Thyroid gland (tissue), 4 donors: ENCODE data around the gene NGFR. TPM values are rescaled to one million over a fixed set of nuclear protein-coding genes. Genes with fewer than 3 reads are reported as not detected.

Experiments
- DNase-seq, 2 donors: peaks; one replicate each; pipeline ENCODE4 v3.0.0-alpha.2; 2019
- H3K27ac ChIP-seq, 3 donors: fragments of 200-600 bp; sonication (generic); 1 replicate in 2 of 3; 2 replicates in 1 of 3; pipeline ENCODE4 v1.5.1; 2016 to 2019; ENCODE audit warnings: mild to moderate bottlenecking in 1 of 3, moderate library complexity in 1 of 3
- H3K27me3 ChIP-seq: fragments of 200-600 bp; sonication (generic); one replicate; pipeline ENCODE4 v1.5.1; 2019
- H3K36me3 ChIP-seq, 2 donors: fragments of 200-600 bp; sonication (generic); one replicate each; pipeline ENCODE4 v1.5.1; 2016 to 2019
- H3K4me1 ChIP-seq, 2 donors: fragments of 200-600 bp; sonication (generic); one replicate each; pipeline ENCODE4 v1.5.1; 2017 to 2019
- H3K4me3 ChIP-seq, 3 donors: fragments of 200-600 bp; sonication (generic); replicated peaks in 1 of 3; 1 replicate in 2 of 3; 2 replicates in 1 of 3; pipeline ENCODE4 v1.5.1; 2016; ENCODE audit warnings: mild to moderate bottlenecking in 1 of 3
- H3K9me3 ChIP-seq: fragments of 200-600 bp; sonication (generic); one replicate; pipeline ENCODE4 v1.5.1; 2017
- POLR2A ChIP-seq, 2 donors: fragments of 450-650 bp; IDR thresholded peaks; one replicate each; pipeline ENCODE4 v1.6.1; 2017; ENCODE audit warnings: antibody characterized with exemption in 2 of 2, mild to moderate bottlenecking in 2 of 2, moderate library complexity in 1 of 2
- WGBS, 2 donors: methylation state at CpG; one replicate each; pipeline ENCODE4 v1.1.5; 2017; 5-methylcytosine and 5-hydroxymethylcytosine counted together
- intact Hi-C: fragments of 100-400 bp; cut with DNase I; formaldehyde crosslinking; loops from one replicate; pipeline ENCODE4 v1.15.1; 2023
- total RNA-seq, 4 donors: library from RNA; depleted of rRNA; stranded (reverse); fragments of >200 nt; gene quantifications; one replicate each; pipeline ENCODE4 v1.2.3, GENCODE V29; 2016
- TF ChIP-seq, protein P1 (sequence below), 6 experiments: fragments of 200-600 bp in 3 of 6; fragments of 450-650 bp in 3 of 6; sonication (generic) in 3 of 6; IDR thresholded peaks; one replicate each; pipeline ENCODE4 v1.5.1; 2016 to 2019; ENCODE audit warnings: antibody characterized with exemption in 6 of 6, mild to moderate bottlenecking in 2 of 6, inconsistent platforms in 1 of 6, moderate library complexity in 1 of 6

Gene NGFR
- total RNA-seq, 4 donors from 2014 or later = 14.5 to 34.0 (median 21.1) TPM

DNA sequence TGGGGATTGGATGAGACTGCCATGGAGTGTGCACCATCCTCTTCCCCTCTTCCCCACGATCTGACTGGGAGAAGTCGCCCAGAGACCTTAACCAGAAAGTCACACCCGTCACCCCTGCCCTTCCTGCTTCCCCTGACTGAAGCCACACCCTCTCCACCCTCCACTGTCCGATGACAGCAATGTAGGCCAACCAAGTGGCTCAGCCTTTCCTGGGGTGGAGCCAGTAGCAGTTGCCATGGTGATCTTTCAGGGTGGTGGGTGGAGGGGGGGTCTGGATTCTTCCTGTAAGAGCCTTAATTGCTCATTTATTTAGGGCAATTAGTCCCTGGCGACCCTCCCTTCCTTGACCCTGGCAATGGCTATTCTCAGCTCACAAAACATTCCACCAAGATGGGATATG lies 42.9 kb upstream of the NGFR start:
- Histone ChIP-seq H3K9me3 (no peaks in the 10 kb centered on the region), H3K4me1 (no peaks in the 10 kb centered on the region), H3K27me3 (no peaks in the 10 kb centered on the region), H3K36me3 (no peaks in the 10 kb centered on the region), H3K4me3 (no peak overlapping the region), H3K27ac (no peak overlapping the region)
- 40 to 54% methylated on average over 5 of the region's 5 CpGs for WGBS, 2 donors
- DNase-seq = no peak
- intact Hi-C loops = no loop called here
- TF ChIP-seq POLR2A (IDR thresholded peaks at IDR 0.05) = no peak
- TF ChIP-seq, protein P1, sequence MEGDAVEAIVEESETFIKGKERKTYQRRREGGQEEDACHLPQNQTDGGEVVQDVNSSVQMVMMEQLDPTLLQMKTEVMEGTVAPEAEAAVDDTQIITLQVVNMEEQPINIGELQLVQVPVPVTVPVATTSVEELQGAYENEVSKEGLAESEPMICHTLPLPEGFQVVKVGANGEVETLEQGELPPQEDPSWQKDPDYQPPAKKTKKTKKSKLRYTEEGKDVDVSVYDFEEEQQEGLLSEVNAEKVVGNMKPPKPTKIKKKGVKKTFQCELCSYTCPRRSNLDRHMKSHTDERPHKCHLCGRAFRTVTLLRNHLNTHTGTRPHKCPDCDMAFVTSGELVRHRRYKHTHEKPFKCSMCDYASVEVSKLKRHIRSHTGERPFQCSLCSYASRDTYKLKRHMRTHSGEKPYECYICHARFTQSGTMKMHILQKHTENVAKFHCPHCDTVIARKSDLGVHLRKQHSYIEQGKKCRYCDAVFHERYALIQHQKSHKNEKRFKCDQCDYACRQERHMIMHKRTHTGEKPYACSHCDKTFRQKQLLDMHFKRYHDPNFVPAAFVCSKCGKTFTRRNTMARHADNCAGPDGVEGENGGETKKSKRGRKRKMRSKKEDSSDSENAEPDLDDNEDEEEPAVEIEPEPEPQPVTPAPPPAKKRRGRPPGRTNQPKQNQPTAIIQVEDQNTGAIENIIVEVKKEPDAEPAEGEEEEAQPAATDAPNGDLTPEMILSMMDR (IDR thresholded peaks at IDR 0.05) = no peak

DNA sequence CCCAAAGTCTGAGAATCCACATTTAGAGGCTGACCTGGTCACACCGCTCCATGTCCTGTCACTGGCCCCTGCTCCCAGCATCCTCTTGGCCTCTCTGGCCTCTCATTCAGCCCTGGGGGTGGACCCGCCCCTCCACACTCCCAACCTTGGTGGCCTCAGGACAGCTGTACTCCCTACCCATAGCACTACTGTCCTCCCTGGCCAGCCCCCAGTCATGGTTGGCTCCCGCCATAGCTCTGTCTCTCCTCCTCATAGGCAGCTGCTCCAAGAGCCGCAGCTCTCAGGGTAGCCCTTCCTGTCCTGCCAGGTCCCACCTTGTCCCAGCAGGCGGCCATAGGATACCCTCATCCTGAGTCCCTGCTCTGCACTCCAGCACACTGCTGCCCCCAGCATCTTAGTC lies 42.4 kb upstream of the NGFR start:
- 92 to 93% methylated on average over 5 of the region's 5 CpGs for WGBS, 2 donors
- Histone ChIP-seq H3K4me1 (no peaks in the 10 kb centered on the region), H3K4me3 (no peak overlapping the region), H3K9me3 (no peaks in the 10 kb centered on the region), H3K27me3 (no peaks in the 10 kb centered on the region), H3K36me3 (no peaks in the 10 kb centered on the region), H3K27ac (no peak overlapping the region)
- DNase-seq = no peak
- intact Hi-C loops = no loop called here
- TF ChIP-seq, protein P1 (IDR thresholded peaks at IDR 0.05) = no peak
- TF ChIP-seq POLR2A (IDR thresholded peaks at IDR 0.05) = no peak

DNA sequence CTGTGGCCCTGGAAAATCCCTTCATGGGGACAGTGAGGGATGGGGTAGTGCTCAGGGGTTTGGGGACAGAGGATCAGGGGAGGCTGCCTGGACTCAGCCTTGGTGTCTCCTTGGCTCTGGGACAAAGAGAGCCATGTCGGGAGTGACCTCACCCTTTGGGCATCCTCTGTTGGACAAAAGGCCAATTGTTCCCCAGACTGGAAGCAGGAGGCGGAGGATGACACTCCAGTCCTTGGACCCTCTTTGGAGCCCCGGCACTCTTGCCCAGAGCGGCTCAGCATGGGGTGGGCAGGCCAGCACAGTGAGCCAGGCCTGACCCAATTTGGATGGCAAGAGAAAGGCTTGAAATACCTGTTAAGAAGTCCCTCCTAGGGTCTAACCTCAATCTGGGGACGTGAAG lies 41.0 kb upstream of the NGFR start:
- no peak overlapping the region for H3K27ac ChIP-seq
- H3K36me3 ChIP-seq = no peaks in the 10 kb centered on the region
- intact Hi-C loops = no loop called here
- DNase-seq = no peak
- 56 to 73% methylated on average over 2 to 3 of the region's 5 CpGs for WGBS, 2 donors
- no peaks in the 10 kb centered on the region for H3K9me3 ChIP-seq
- no peak overlapping the region for H3K4me3 ChIP-seq
- H3K27me3 ChIP-seq = no peaks in the 10 kb centered on the region
- TF ChIP-seq POLR2A (IDR thresholded peaks at IDR 0.05) = no peak
- TF ChIP-seq, protein P1 (IDR thresholded peaks at IDR 0.05) = no peak
- no peaks in the 10 kb centered on the region for H3K4me1 ChIP-seq

DNA sequence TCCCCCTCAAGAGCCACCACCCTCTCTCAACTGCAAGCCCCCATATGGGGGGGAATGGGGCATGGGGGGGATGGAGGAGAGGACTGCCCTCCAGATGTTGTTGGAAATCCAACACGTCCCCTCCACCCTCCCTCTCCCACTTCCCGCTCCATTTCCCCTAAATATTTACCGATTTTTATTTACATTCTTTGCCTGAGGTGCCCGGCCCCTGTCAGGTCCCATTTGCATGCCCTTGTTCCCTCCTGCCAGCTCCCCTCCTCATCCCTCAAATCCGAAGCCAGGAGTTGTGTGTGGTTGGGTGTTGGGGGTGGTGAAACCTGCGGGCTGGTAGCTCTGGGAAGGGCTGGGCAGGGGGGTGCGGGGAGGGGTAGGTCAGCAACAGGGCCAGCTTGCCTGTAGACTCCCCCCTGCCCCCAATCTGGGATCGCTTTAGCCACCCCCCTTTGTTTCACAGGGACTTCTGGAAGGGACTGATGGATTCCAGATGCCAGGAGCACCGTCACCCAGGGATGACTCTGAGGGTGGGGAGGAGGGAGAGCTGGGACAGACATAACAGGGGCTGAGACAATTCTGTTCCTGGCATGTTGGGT lies 39.7 kb upstream of the NGFR start:
- intact Hi-C loops = no loop called here
- H3K27ac ChIP-seq = no peak overlapping the region
- no peaks in the 10 kb centered on the region for H3K4me1 ChIP-seq
- no peaks in the 10 kb centered on the region for H3K9me3 ChIP-seq
- WGBS, 2 donors = 59 to 68% methylated on average over 7 to 9 of the region's 9 CpGs
- no peaks in the 10 kb centered on the region for H3K36me3 ChIP-seq
- TF ChIP-seq, protein P1 (IDR thresholded peaks at IDR 0.05) = no peak
- no peak for TF ChIP-seq POLR2A (IDR thresholded peaks at IDR 0.05)
- H3K4me3 ChIP-seq = no peak overlapping the region
- H3K27me3 ChIP-seq = no peaks in the 10 kb centered on the region
- no peak for DNase-seq

DNA sequence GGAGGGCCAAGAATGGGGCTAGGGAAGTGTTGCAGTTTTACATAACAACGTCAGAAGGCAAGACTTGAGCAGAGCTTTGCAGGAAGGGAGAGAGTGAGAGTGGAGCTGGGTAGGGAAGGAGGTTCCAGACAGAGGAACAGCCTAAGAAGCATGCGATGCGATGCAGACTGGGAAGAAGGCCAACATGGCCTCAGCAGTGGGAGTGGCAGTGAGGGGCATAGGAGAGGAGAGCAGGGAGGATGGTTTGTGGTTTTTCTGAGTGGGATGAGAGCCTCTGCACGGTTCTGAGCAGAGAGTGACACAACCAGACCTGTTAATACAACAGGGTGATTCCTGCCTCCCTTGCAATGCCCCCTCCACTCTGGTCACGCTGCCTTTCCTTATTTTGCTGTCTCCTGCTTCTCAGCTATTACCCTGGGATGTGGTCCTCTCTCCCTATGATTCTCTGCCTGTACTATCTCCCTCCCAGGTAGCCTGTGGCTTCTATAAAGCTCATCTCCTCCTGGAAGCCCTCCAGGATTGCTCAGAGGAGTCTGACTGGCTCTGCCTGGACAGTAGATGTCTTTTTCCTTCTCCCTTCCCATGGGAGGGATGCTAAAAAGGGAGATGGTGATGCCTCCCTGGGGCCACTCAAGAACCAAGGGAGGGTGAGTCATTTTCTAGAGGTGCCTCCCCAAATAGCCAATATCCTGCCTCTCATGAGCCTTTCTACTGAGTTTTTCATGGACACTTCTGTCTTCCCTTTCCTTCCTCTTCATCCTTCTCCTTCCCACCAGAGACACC lies 38.7 kb upstream of the NGFR start:
- WGBS, 2 donors = 24 to 28% methylated on average over 5 of the region's 5 CpGs

More for the DNA sequence above, 38.7 kb upstream of the NGFR start:
- no peaks in the 10 kb centered on the region for H3K9me3 ChIP-seq
- H3K36me3 ChIP-seq = no peaks in the 10 kb centered on the region
- no peak overlapping the region for H3K4me3 ChIP-seq
- intact Hi-C loops = no loop called here
- no peaks in the 10 kb centered on the region for H3K4me1 ChIP-seq
- no peaks in the 10 kb centered on the region for H3K27me3 ChIP-seq
- DNase-seq = no peak
- TF ChIP-seq, protein P1 (IDR thresholded peaks at IDR 0.05) = no peak
- no peak for TF ChIP-seq POLR2A (IDR thresholded peaks at IDR 0.05)
- H3K27ac ChIP-seq = no peak overlapping the region
